ENCODE data around the gene AGMAT. TPM values are rescaled to one million over a fixed set of nuclear protein-coding genes. Genes with fewer than 3 reads are reported as not detected.

The AGMAT gene
- total and polyA plus RNA-seq, 2 of the 13 experiments (the other 11 are each of a cell fraction or from before 2014, with no cell fraction given), result 59.1 to 174 TPM

GRCh38 chr1:15557594-15557993, 27.3 kb downstream of the AGMAT start:
- Histone ChIP-seq H3K4me3 (replicated peaks in 1 of 3; ENCODE audit: insufficient read depth in 1 of 3, low read depth in 2 of 3, low read length in 3 of 3) (no peak overlapping the region), H3K27me3 (ENCODE audit: control insufficient read depth in 1 of 2, insufficient read depth in 2 of 2, low read length in 2 of 2) (no peaks in the 10 kb centered on the region), H2AFZ (ENCODE audit: low read length) (no peak overlapping the region), H3K27ac (ENCODE audit: extremely low read length, insufficient read depth, low read length) (no peak overlapping the region), H3K9me3 (ENCODE audit: low read length) (no peaks in the 10 kb centered on the region), H4K20me1 (ENCODE audit: insufficient read depth, low read length) (no peaks in the 10 kb centered on the region), H3K4me2 (ENCODE audit: low read depth, low read length) (no peak overlapping the region), H3K79me2 (ENCODE audit: insufficient read depth, low read length) (no peaks in the 10 kb centered on the region), H3K9ac (ENCODE audit: insufficient read depth, low read depth, low read length) (no peak overlapping the region), H3K36me3 (replicated peaks in 1 of 2; ENCODE audit: control insufficient read depth in 1 of 2, insufficient read depth in 2 of 2, low read length in 2 of 2) (peaks cover 11 to 17% of the 10 kb centered on the region in 2 experiments; a peak in 4 of 5 replicates), H3K4me1 (ENCODE audit: insufficient read depth, low read length) (0 out of 2 replicates have a peak, but pooled peaks cover 4% of the 10 kb centered on the region)
- FAIRE-seq, result no peak
- no peak for DNase-seq (ENCODE audit: low spot score)
- no TSS peak for BruUV-seq (replicated peaks)
- intact Hi-C loops (cut with micrococcal nuclease; ENCODE audit: unreplicated experiment) (no loop called here), in situ Hi-C loops (cut with HindIII; ENCODE audit: extremely low pct_ligation_motif_present, low pct_unique_long_range_greater_than_20kb) (no loop called here)
- ChIA-PET POLR2A (no interaction called here), CTCF (ENCODE audit: low intra/inter-chr PET ratio, low total read pairs) (no interaction called here)
- no peak for ATAC-seq
- WGBS (ENCODE audit: low lambda C conversion rate), result 96% methylated on average over 2 of the region's 2 CpGs
- no peak for TF ChIP-seq ZNF841 (CRISPR knock-in tag; IDR thresholded peaks at IDR 0.05; ENCODE audit: borderline replicate concordance)
- no peak for TF ChIP-seq ZNF740 (CRISPR knock-in tag; IDR thresholded peaks at IDR 0.05)
- TF ChIP-seq TSC22D2 (CRISPR knock-in tag; IDR thresholded peaks at IDR 0.05; ENCODE audit: borderline replicate concordance), result no peak
- no peak for TF ChIP-seq MTF1 (CRISPR knock-in tag; IDR thresholded peaks at IDR 0.05)
- TF ChIP-seq RNF2 (conservative IDR thresholded peaks at IDR 0.05; ENCODE audit: low read depth), result no peak
- TF ChIP-seq, protein P1, sequence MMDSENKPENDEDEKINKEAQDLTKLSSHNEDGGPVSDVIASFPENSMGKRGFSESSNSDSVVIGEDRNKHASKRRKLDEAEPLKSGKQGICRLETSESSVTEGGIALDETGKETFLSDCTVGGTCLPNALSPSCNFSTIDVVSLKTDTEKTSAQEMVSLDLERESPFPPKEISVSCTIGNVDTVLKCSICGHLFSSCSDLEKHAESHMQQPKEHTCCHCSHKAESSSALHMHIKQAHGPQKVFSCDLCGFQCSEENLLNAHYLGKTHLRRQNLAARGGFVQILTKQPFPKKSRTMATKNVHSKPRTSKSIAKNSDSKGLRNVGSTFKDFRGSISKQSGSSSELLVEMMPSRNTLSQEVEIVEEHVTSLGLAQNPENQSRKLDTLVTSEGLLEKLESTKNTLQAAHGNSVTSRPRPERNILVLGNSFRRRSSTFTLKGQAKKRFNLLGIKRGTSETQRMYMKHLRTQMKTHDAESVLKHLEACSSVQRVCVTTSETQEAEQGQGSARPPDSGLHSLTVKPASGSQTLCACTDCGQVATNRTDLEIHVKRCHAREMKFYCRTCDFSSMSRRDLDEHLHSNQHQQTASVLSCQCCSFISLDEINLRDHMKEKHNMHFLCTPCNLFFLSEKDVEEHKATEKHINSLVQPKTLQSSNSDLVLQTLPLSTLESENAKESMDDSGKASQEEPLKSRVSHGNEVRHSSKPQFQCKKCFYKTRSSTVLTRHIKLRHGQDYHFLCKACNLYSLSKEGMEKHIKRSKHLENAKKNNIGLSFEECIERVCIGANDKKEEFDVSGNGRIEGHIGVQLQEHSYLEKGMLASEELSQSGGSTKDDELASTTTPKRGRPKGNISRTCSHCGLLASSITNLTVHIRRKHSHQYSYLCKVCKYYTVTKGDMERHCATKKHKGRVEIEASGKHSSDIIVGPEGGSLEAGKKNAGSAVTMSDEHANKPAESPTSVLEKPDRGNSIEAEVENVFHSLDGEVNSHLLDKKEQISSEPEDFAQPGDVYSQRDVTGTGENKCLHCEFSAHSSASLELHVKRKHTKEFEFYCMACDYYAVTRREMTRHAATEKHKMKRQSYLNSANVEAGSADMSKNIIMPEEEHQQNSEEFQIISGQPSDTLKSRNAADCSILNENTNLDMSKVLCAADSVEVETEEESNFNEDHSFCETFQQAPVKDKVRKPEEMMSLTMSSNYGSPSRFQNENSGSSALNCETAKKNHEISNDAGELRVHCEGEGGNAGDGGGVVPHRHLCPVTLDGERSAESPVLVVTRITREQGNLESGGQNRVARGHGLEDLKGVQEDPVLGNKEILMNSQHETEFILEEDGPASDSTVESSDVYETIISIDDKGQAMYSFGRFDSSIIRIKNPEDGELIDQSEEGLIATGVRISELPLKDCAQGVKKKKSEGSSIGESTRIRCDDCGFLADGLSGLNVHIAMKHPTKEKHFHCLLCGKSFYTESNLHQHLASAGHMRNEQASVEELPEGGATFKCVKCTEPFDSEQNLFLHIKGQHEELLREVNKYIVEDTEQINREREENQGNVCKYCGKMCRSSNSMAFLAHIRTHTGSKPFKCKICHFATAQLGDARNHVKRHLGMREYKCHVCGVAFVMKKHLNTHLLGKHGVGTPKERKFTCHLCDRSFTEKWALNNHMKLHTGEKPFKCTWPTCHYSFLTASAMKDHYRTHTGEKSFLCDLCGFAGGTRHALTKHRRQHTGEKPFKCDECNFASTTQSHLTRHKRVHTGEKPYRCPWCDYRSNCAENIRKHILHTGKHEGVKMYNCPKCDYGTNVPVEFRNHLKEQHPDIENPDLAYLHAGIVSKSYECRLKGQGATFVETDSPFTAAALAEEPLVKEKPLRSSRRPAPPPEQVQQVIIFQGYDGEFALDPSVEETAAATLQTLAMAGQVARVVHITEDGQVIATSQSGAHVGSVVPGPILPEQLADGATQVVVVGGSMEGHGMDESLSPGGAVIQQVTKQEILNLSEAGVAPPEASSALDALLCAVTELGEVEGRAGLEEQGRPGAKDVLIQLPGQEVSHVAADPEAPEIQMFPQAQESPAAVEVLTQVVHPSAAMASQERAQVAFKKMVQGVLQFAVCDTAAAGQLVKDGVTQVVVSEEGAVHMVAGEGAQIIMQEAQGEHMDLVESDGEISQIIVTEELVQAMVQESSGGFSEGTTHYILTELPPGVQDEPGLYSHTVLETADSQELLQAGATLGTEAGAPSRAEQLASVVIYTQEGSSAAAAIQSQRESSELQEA (CRISPR knock-in tag; IDR thresholded peaks at IDR 0.05; ENCODE audit: not compliant biosample characterization), result no peak
- TF ChIP-seq GATA4 (IDR thresholded peaks at IDR 0.05; ENCODE audit: borderline replicate concordance, low read depth), result no peak
- TF ChIP-seq ZNF619 (CRISPR knock-in tag; IDR thresholded peaks at IDR 0.05), result no peak
- TF ChIP-seq ATF7 (IDR thresholded peaks at IDR 0.05), result peak; percentile 45; the same call in 1 of the 2 replicates
- no peak for TF ChIP-seq ATF7 (CRISPR knock-in tag; IDR thresholded peaks at IDR 0.05)
- TF ChIP-seq CREB1 (IDR thresholded peaks at IDR 0.05), result peak; percentile 56
- TF ChIP-seq CREB1 (CRISPR knock-in tag; IDR thresholded peaks at IDR 0.05), result no peak
